Gastroesophageal sphincter (tissue), 3 donors: ENCODE data around the gene FAM89B.
A peak's percentile ranks its signal among the peaks of the same experiment; 100 is the strongest.

Experiments used
- CTCF ChIP-seq, 4 experiments: fragments of 200-600 bp in 2 of 4; fragments of 450-650 bp in 2 of 4; sonication (generic) in 1 of 4; IDR thresholded peaks; one replicate each; pipeline ENCODE4 v1.5.1; 2017 to 2019; ENCODE audit warnings: antibody characterized with exemption in 4 of 4, mild to moderate bottlenecking in 2 of 4, moderate library complexity in 2 of 4
- EP300 ChIP-seq: sonication (generic); formaldehyde crosslinking; IDR thresholded peaks from one replicate; pipeline ENCODE4 v1.6.1; 2017; ENCODE audit warnings: antibody characterized with exemption, mild to moderate bottlenecking
- POLR2AphosphoS5 ChIP-seq: sonication (generic); formaldehyde crosslinking; IDR thresholded peaks from one replicate; pipeline ENCODE4 v1.6.1; 2017; ENCODE audit warnings: antibody characterized with exemption

- TF ChIP-seq POLR2AphosphoS5: peak; percentile 75
- TF ChIP-seq CTCF (IDR thresholded peaks at IDR 0.05): no peak
- TF ChIP-seq EP300: no peak
Observed at GRCh38 chr11:65524741-65525545, 47.4 kb upstream of the FAM89B start, which contains the start of gene SCYL1.
